Fibroblast of pulmonary artery (primary cell): Measurements from ENCODE around the gene GSK3A.

Experiments used
- DNase-seq: peaks from one replicate; pipeline ENCODE4 v3.0.0-alpha.2; 2010; ENCODE audit warnings: low read depth
- H3K4me3 ChIP-seq: replicated peaks from 2 replicates; pipeline ENCODE4 v1.5.1; 2011; ENCODE audit warnings: low read depth, mild to moderate bottlenecking, control low read depth, low read length, moderate library complexity
- TF ChIP-seq, protein P1 (sequence below): IDR thresholded peaks from 2 replicates; pipeline ENCODE4 v1.5.1; 2011; ENCODE audit warnings: mild to moderate bottlenecking, control low read depth, low read length, inconsistent platforms; ENCODE audit errors: missing control alignments

Gene GSK3A

DNA sequence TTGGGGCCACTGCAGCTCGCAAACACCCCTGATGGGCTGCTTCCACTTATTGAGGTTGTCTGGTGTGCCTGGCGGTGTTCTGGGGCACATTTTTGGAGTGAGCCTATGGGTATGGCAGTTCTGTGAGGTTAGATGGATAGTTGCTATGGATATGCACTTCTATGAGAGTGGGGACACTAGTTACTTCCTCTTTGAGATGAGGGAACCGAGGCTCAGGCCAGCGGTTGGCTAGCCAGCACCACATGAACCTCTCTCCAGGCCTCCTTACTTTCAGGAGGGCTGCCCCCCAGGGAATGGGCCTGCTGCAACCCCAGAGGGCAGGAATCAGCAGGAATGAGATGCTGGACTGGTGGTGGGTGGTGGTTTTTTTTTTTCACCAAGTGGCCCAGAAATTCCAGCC is 46.0 kb upstream of the GSK3A start:
- DNase-seq: no peak
- no peak overlapping the region for H3K4me3 ChIP-seq
- TF ChIP-seq, protein P1, sequence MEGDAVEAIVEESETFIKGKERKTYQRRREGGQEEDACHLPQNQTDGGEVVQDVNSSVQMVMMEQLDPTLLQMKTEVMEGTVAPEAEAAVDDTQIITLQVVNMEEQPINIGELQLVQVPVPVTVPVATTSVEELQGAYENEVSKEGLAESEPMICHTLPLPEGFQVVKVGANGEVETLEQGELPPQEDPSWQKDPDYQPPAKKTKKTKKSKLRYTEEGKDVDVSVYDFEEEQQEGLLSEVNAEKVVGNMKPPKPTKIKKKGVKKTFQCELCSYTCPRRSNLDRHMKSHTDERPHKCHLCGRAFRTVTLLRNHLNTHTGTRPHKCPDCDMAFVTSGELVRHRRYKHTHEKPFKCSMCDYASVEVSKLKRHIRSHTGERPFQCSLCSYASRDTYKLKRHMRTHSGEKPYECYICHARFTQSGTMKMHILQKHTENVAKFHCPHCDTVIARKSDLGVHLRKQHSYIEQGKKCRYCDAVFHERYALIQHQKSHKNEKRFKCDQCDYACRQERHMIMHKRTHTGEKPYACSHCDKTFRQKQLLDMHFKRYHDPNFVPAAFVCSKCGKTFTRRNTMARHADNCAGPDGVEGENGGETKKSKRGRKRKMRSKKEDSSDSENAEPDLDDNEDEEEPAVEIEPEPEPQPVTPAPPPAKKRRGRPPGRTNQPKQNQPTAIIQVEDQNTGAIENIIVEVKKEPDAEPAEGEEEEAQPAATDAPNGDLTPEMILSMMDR: no peak

DNA sequence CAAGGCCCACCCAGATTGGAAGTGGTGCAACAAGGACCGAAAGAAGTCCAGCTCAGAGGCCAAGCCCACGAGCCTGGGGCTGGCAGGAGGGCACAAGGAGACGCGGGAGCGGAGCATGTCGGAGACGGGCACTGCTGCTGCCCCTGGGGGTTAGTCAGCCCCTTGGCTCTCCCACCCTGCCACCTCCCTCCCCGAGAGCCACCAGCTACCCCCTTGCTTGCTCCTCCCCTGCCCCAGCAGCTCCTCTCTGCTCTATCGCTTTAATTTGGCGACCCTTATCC is 45.4 kb upstream of the GSK3A start:
- no peak for DNase-seq
- TF ChIP-seq, protein P1: no peak
- H3K4me3 ChIP-seq: no peak overlapping the region

DNA sequence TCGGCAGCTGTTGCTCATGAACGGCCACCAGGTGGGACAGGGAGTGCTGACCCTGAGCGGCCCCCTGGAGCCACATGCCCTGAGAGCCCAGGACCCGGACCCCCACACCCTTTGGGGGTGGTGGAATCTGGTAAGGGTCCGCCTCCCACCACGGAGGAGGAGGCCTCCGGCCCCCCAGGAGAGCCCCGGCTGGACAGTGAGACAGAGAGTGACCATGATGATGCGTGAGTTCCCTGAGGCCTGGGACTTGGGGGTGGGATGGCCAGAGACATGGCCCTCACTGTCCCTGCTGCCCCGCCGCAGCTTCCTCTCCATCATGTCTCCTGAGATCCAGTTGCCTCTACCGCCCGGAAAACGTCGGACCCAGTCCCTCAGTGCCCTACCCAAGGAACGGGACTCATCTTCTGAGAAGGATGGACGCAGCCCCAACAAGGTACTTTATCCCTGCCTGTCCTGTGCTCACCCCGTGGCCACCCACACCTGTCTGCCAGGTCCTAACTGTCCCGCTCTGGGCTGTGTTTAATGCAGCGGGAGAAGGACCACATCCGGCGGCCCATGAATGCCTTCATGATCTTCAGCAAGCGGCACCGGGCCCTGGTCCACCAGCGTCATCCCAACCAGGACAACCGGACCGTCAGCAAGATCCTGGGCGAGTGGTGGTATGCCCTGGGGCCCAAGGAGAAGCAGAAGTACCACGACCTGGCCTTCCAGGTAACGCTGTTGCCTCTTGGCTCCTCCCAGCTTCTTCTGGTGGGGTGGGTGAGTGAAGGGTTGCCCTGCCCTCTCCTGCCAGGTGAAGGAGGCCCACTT is 44.8 kb upstream of the GSK3A start:
- TF ChIP-seq, protein P1: no peak

DNA sequence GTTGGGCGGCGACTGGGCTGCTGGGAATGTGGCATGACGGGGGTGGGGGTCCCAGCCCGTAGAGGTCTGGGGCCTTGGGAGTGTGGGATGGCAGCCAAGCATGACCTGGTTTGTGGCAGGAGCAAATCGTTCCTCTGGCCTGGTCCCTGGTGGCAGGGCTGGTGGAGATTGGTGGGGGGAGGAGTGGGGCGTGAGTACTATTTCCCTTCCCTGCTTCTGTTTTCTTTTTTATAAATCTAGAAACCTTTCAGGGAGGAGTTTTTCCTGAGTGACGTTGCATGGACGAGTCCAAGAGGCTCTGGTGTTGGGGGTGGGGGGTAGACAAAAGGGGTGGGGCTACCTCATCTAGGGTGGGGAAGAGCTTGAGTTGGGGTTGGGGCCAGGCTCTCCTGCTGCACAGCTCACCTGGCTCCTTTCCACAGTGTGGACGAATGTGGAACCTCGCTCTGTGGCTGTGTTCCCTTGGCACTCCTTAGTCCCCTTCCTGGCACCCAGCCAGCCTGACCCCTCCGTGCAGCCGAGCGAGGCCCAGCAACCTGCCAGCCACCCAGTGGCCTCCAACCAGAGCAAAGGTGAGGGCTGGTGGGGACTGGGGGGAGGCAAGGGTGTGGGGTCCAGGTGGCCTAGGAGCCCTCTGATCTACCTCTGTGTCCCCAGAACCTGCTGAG is 44.1 kb upstream of the GSK3A start:
- DNase-seq: peak; percentile 58
- H3K4me3 ChIP-seq: peak overlapping the region; percentile 76
- TF ChIP-seq, protein P1: no peak

More for the DNA sequence above, 44.8 kb upstream of the GSK3A start:
- DNase-seq: no peak
- H3K4me3 ChIP-seq: no peak overlapping the region

DNA sequence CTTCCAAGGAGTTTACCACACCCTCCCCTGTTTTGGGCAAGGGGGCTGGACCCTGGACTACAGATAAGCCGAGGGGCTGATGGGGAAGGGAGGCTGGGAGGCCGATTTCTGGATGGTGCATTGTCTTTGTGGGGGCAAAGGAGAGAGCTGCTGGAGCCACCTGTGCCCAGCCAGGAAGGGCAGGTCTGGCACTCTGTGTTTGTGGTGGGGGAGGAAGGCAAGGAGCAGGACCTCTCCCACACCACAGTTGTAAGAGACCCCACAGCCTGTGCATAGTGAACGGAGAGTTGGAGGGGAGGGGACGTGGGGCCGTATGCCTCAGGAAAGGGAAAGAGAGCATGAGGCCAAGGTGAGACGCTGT is 43.6 kb upstream of the GSK3A start:
- TF ChIP-seq, protein P1: no peak
- DNase-seq: no peak
- H3K4me3 ChIP-seq: peak overlapping the region; percentile 76

DNA sequence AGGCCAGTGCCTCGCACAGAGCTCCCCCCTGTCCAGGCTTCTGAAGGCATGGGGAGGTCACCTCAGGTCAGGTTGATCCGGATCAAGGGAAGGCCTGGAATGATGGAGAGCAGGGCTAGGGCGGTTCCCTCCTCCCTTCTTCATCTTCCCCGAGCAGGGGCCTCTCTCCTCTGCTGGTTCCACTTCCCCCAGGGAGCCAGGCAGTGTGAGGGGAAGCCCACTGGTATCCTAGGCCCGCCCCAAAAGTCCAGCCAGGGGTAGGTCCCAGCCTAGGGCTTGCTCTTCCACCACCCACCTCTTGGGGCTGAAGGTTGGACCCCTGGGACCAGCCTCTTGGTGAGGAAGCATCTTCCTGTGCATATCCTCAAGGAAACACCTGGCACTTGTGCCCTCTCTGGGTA is 43.1 kb upstream of the GSK3A start:
- no peak for DNase-seq
- TF ChIP-seq, protein P1: no peak
- H3K4me3 ChIP-seq: peak overlapping the region; percentile 76
